COLO829 (cell line): Measurements from ENCODE around the gene KSR1.
"Not testable (repeated sequence)": the region's sequence is repeated elsewhere in the genome, so short reads cannot be mapped to it uniquely, and the experiment has no call there.

Experiments
- DNase-seq: peaks from one replicate; pipeline ENCODE4 v3.0.0; 2012; ENCODE audit warnings: low spot score

KSR1 gene

GRCh38 chr17:27634776-27635175 is 178.5 kb downstream of the KSR1 start:
- no peak for DNase-seq

GRCh38 chr17:27635275-27635823 is 179.1 kb downstream of the KSR1 start:
- no peak for DNase-seq

GRCh38 chr17:27636005-27636520 is 179.8 kb downstream of the KSR1 start:
- DNase-seq: not testable (repeated sequence)

GRCh38 chr17:27637818-27638217 is 181.6 kb downstream of the KSR1 start:
- DNase-seq: not testable (repeated sequence)

- DNase-seq: not testable (repeated sequence)
Observed at GRCh38 chr17:27638415-27638914, 182.2 kb downstream of the KSR1 start.

- DNase-seq: no peak
Observed at GRCh38 chr17:27640790-27641189, 184.5 kb downstream of the KSR1 start.

- no peak for DNase-seq
Observed at GRCh38 chr17:27644586-27644985, 188.3 kb downstream of the KSR1 start.

GRCh38 chr17:27645621-27646020 is 189.4 kb downstream of the KSR1 start:
- DNase-seq: not testable (repeated sequence)

GRCh38 chr17:27646232-27646631 is 190.0 kb downstream of the KSR1 start:
- DNase-seq: no peak

GRCh38 chr17:27647765-27648164 is 191.5 kb downstream of the KSR1 start:
- no peak for DNase-seq

GRCh38 chr17:27649111-27649571 is 192.9 kb downstream of the KSR1 start:
- not testable (repeated sequence) for DNase-seq

- no peak for DNase-seq
Observed at GRCh38 chr17:27649929-27650328, 193.7 kb downstream of the KSR1 start.

GRCh38 chr17:27650836-27651235 is 194.6 kb downstream of the KSR1 start:
- no peak for DNase-seq

- DNase-seq: no peak
Observed at GRCh38 chr17:27651411-27652345, 195.4 kb downstream of the KSR1 start.

GRCh38 chr17:27653449-27653971 is 197.3 kb downstream of the KSR1 start:
- not testable (repeated sequence) for DNase-seq

GRCh38 chr17:27654136-27654535 is 197.9 kb downstream of the KSR1 start:
- DNase-seq: no peak

GRCh38 chr17:27654654-27655524 is 198.6 kb downstream of the KSR1 start:
- peak; percentile 54 for DNase-seq

- not testable (repeated sequence) for DNase-seq
Observed at GRCh38 chr17:27655525-27656111, 199.4 kb downstream of the KSR1 start.

GRCh38 chr17:27656620-27657019 is 200.4 kb downstream of the KSR1 start:
- DNase-seq: not testable (repeated sequence)

- no peak for DNase-seq
Observed at GRCh38 chr17:27657620-27658019, 201.4 kb downstream of the KSR1 start.

GRCh38 chr17:27659683-27660082 is 203.4 kb downstream of the KSR1 start:
- DNase-seq: no peak
